ENCODE data around the gene CCM2L.

CCM2L gene

GRCh38 chr20:32053648-32054047 lies 43.4 kb downstream of the CCM2L start:
- Histone ChIP-seq H3K4me2 (ENCODE audit: low read length) (no peak overlapping the region), H3K9me2 (replicated peaks; ENCODE audit: control insufficient read depth, low read length) (no peaks in the 10 kb centered on the region), H3F3A (ENCODE audit: control insufficient read depth, insufficient read depth) (0 out of 2 replicates have a peak, but pooled peaks cover 2% of the 10 kb centered on the region), H3K4me1 (ENCODE audit: control insufficient read depth, low read length) (peaks cover 49% of the 10 kb centered on the region), H3K9me3 (ENCODE audit: control insufficient read depth, insufficient read depth, low read length) (no peaks in the 10 kb centered on the region), H3K79me2 (ENCODE audit: control insufficient read depth, low read length) (no peaks in the 10 kb centered on the region), H3K27me3 (ENCODE audit: control insufficient read depth, low read length) (peaks cover 16% of the 10 kb centered on the region), H3K4me3 (ENCODE audit: low read length) (no peak overlapping the region), H4K20me1 (ENCODE audit: control insufficient read depth, insufficient read depth, low read depth, low read length) (no peaks in the 10 kb centered on the region), H3K36me3 (ENCODE audit: control insufficient read depth, low read length) (no peaks in the 10 kb centered on the region), H3K27ac (ENCODE audit: low read depth, low read length) (no peak overlapping the region)
- TF ChIP-seq CTCF (IDR thresholded peaks at IDR 0.05; ENCODE audit: low read depth, low read length, poor library complexity, severe bottlenecking) = no peak
- TF ChIP-seq EZH2phosphoT487 (IDR thresholded peaks at IDR 0.05; ENCODE audit: borderline replicate concordance, low read length) = no peak

- H3K79me2 ChIP-seq (ENCODE audit: control insufficient read depth, low read length) = no peaks in the 10 kb centered on the region
- H3K9me3 ChIP-seq (ENCODE audit: control insufficient read depth, insufficient read depth, low read length) = no peaks in the 10 kb centered on the region
- H3K4me1 ChIP-seq (ENCODE audit: control insufficient read depth, low read length) = peaks cover 37% of the 10 kb centered on the region
- H3K27me3 ChIP-seq (ENCODE audit: control insufficient read depth, low read length) = peaks cover 9% of the 10 kb centered on the region
- H3K36me3 ChIP-seq (ENCODE audit: control insufficient read depth, low read length) = no peaks in the 10 kb centered on the region
- H3K4me2 ChIP-seq (ENCODE audit: low read length) = peak overlapping the region; percentile 45
- H3K27ac ChIP-seq (ENCODE audit: low read depth, low read length) = no peak overlapping the region
- H4K20me1 ChIP-seq (ENCODE audit: control insufficient read depth, insufficient read depth, low read depth, low read length) = no peaks in the 10 kb centered on the region
- H3K9me2 ChIP-seq (replicated peaks; ENCODE audit: control insufficient read depth, low read length) = no peaks in the 10 kb centered on the region
- no peak for TF ChIP-seq EZH2phosphoT487 (IDR thresholded peaks at IDR 0.05; ENCODE audit: borderline replicate concordance, low read length)
- TF ChIP-seq CTCF (IDR thresholded peaks at IDR 0.05; ENCODE audit: low read depth, low read length, poor library complexity, severe bottlenecking) = no peak
- no peak overlapping the region for H3K4me3 ChIP-seq (ENCODE audit: low read length)
- 0 out of 2 replicates have a peak, but pooled peaks cover 2% of the 10 kb centered on the region for H3F3A ChIP-seq (ENCODE audit: control insufficient read depth, insufficient read depth)
Measured at GRCh38 chr20:32056708-32057483, 46.7 kb downstream of the CCM2L start.

GRCh38 chr20:32057656-32058184 lies 47.5 kb downstream of the CCM2L start:
- H3F3A ChIP-seq (ENCODE audit: control insufficient read depth, insufficient read depth) = 0 out of 2 replicates have a peak, but pooled peaks cover 2% of the 10 kb centered on the region
- H3K27me3 ChIP-seq (ENCODE audit: control insufficient read depth, low read length) = peaks cover 3% of the 10 kb centered on the region
- no peaks in the 10 kb centered on the region for H3K9me2 ChIP-seq (replicated peaks; ENCODE audit: control insufficient read depth, low read length)
- H3K4me3 ChIP-seq (ENCODE audit: low read length) = no peak overlapping the region
- H4K20me1 ChIP-seq (ENCODE audit: control insufficient read depth, insufficient read depth, low read depth, low read length) = no peaks in the 10 kb centered on the region
- H3K36me3 ChIP-seq (ENCODE audit: control insufficient read depth, low read length) = no peaks in the 10 kb centered on the region
- H3K4me1 ChIP-seq (ENCODE audit: control insufficient read depth, low read length) = peaks cover 35% of the 10 kb centered on the region
- H3K27ac ChIP-seq (ENCODE audit: low read depth, low read length) = no peak overlapping the region
- no peak overlapping the region for H3K4me2 ChIP-seq (ENCODE audit: low read length)
- no peaks in the 10 kb centered on the region for H3K9me3 ChIP-seq (ENCODE audit: control insufficient read depth, insufficient read depth, low read length)
- H3K79me2 ChIP-seq (ENCODE audit: control insufficient read depth, low read length) = no peaks in the 10 kb centered on the region
- TF ChIP-seq CTCF (IDR thresholded peaks at IDR 0.05; ENCODE audit: low read depth, low read length, poor library complexity, severe bottlenecking) = no peak
- no peak for TF ChIP-seq EZH2phosphoT487 (IDR thresholded peaks at IDR 0.05; ENCODE audit: borderline replicate concordance, low read length)
